CD4-positive, alpha-beta T cell treated with Interleukin-6 for 4 hours (primary cell): Measurements from ENCODE around the gene WNT4.

Experiments
- DNase-seq: peaks from one replicate; pipeline ENCODE4 v3.0.0-alpha.2; 2020; ENCODE audit warnings: mixed read lengths

Gene WNT4

DNA sequence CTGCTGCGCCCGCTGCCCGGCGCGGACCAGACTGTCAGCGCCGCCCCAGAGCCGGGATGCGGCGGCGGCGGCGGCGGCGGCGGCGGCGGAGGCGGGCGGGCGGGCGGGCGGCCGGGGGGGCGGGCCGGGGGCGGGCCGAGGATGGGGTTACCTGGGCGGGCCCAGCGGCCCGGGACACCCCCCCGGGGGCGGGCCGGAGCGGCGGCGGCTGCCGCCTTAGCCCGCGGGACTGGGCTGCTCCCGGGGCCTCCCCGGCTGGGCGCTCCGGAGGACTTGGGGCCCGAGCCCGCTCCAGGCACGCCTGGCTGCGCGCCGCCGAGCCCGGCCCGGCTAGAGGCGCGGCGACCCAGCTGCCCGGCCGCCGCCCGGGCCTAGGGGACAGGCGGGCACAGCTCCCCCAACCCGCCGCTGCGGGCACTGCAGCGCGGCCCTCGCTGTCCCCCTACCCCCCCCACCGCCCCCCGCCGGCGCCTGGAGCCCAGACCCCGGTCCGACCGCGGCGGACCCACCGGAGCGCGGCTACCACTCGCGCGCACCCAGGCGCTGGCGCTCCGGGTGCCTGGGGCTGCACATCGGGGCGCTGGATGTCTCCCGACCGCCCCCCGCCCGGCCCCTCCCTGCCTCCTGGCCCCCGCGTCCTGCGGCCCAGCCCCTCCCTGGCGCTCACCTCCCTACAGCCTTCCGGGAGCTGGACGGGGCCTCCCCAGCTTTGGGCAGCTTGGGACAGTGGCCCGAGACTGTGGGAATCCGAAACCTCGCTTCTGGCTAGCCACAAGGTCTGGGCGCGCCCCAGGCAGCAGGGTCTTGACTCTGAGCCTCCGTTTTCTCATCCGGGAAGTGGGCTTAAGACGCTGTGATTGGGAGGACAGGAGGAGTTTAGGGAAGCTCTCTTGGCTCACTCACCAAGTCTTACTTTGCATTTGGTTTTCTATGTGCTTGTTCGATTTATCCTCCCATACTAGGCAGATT lies at the start of gene WNT4:
WNT4 (minus strand) TSS at position 33 of the 969 bp plus-strand sequence. CDS start 175 bp downstream, outside the sequence.
- peak; percentile 59 for DNase-seq

DNA sequence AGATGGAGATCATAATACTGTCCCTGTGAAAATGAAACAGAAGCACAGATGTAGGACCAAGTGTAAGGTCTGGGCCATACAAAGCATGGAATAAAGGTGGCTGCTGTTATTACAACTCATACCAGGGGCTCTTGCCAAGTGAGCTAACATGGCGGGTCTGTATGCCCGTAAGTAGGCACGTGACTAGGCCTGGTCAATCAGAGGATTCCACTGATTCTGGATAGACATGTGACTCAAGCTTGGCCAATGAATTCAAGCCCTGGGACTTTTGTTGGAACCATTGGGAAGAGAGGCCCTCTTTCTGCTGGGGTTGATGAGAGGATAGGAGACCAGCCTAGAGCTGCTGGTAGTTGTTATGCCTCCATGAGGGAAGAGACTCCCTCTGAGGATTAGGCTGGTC lies 47.8 kb upstream of the WNT4 start:
- DNase-seq = no peak

DNA sequence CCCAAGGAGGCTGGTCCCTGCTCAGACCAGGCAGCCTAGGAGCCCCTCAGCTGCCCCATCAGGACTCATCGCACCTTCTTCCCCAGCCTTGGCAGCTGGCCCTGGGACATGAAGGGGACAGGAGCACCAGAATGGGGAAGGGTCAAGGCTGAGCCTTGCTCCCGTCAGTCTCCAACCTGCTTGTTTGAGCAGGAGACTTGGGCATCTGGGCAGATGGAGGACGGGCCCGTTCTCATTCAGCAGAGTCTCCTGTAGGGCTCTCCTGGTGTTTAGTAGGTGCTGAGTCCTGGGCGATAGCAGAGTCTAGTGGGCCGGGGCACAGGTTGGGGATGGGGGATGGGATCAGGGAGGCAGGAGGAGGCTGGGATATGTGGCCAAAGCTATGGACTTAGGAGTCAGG lies 47.4 kb upstream of the WNT4 start:
- no peak for DNase-seq

DNA sequence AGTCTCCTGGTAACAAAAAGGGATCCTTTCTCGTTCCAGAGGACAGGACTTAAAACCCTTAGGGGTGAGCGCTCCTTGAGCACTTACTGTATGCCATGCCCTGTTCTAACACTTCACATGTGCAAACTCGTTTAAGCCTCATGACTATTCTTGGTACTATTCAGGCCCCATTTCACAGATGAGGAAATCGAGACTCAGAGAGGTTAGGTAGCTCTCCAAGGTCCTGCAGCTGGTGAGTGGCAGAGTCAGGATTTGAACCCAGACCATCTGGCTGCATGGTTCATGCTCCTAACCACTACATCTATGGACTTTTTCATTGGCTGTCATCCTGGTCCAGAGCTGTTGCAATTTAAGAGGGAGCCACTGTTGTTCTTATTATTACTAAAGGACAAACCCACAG lies 46.7 kb upstream of the WNT4 start:
- no peak for DNase-seq

DNA sequence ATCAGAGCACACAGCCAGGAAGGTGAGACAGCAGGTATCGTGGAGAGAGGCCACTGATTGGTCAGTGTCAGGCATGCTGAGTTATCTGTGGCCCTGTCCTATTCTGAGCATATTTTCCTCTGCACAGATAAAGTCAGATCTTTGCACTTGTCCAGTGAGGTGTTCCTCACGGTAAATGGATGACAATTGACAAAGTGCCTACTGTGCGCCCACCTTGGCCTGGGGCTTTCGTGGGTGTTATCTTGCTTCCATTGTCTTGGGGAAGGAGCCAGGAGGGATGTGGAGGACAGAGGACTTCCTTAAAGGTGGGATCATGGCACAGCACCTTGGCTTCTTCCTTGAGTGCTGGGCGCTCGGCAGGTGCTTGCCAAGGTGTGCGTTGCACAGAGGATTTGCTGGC lies 46.0 kb upstream of the WNT4 start:
- no peak for DNase-seq

DNA sequence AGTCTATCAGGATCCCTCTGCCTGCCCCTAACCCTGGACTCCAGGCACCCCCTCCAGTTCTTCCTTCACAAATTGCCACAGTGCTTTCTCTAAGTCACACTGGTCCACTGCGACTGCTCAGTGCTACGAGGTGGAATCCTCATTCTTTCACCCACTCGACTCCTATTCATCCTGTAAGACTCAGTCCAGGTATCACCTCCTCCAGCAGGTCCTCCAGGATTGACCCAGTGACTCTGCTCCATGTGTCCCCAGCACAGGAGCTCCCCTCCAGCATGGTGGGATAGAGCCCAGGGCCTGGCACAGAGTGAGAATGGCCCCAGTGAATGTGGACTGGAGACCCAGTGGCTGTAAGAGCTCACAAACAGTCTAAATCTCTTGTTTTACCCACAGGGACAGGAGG lies 45.5 kb upstream of the WNT4 start:
- DNase-seq = no peak

DNA sequence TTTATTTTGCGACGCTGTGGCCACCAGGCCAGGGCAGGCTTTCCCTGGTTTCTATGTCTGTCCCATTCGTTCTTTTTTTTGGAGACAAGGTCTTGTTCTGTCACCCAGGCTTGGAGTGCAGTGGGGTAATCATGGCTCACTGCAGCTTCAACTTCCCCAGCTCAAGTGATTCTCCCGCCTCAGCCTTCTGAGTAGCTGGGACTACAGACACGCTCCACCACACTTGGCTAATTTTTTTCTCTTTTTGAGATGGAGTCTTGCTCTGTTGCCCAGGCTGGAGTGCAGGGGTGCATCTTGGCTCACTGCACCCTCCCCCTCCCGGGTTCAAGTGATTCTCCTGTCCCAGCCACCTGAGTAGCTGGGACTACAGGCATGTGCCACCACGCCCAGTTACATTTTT lies 43.4 kb upstream of the WNT4 start:
- no peak for DNase-seq

DNA sequence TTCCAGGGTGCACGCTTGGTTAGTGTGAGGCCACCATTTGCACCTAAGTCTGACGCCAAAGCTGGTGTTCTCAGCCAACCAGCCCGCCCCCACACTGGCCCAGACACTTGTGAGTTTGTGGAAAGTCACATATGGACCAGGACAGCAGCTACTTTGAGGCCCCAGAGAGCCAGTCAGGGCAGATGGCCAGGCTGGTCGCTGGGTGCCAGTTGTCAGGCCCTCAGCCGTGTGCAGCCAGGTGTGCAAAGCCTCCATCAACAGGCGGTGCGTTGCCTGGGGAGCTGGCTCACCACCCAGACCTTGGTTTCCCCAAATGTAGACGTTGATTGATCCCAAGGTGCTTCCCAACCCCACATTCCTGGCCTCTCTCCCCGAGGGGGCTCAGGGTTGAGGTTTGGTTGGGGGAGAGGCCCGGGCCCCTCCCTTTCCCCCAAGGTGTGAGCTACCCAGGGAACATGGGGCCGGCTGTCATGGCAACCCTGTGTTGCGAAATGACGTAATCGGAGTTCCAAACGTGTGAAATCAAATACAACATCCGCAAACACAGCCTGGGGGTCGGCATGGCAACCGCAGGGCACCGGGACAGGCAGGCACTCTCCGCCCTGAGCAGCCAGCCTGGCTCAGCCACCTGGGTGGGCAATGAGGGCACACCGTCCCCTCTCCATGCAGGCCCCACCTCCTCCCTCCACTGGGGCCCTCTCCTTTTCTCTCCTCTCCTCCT lies 42.2 kb upstream of the WNT4 start:
- DNase-seq = no peak

DNA sequence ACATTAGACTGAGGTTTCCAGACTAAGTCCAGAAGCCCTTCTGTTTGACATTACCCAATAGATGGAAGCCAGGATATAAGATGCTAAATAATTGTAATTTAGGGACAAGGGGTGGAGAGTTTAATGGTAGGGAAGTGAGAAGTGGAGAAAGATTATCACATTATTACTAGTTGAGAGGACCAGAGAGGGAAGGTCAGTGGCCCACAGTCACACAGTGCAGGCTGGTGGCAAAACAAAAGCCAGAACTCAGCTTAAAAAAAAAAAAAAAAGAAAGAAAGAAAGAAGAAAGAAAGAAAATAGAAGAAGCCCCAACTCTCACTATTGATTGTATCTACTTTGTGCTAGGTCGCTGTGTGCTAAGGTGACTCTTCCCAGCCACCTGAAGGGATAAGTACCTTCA lies 41.6 kb upstream of the WNT4 start:
- DNase-seq = no peak

DNA sequence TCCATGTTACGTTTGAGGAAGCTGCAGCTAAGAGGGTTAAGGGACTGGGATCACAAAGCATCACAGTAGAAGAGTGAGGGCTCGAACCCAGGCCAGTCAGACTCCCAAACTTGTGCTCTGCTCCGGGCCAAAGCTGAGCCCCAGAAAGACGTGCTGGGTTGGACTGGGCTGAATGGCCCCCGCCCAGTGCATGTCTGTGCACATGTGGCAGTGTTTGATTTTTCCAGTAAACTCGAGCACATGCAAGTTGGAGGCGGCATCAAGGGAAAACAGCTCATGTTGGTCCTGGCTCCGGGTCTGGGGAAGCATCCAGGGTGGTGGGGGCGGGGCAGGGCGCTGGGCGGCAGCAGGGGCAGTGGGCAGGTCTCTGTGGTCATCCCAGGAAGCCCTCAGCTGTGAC lies 39.8 kb upstream of the WNT4 start:
- DNase-seq = no peak

DNA sequence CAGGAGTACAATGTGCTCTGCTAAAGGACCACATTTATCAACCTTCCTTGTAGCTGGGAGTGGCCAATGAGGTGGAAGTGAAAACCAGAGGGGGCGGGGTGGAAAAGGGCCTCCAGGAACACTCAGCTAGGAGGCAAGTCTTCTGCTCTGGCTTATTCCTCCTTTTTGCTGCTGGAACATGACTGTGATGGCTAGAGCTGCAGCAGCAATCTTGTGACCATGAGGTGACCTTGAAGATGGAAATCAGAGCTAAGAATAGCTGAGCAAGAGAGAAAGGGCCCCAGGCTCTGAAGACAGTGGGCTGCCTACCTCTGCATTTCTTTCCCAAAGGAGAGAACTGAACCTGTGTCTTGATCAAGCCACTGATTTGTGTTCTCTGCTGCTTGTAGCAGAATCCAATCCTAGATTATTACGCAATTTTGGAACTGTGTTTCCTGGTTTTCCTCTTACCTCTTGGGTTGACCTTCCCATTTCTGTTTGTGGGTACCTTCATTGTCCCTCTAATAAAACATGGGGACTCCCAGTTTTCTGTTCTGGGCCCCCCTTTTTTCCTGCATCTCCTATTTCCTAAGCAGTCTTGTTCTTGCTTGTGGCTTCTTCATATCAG lies 36.4 kb upstream of the WNT4 start:
- DNase-seq = no peak

DNA sequence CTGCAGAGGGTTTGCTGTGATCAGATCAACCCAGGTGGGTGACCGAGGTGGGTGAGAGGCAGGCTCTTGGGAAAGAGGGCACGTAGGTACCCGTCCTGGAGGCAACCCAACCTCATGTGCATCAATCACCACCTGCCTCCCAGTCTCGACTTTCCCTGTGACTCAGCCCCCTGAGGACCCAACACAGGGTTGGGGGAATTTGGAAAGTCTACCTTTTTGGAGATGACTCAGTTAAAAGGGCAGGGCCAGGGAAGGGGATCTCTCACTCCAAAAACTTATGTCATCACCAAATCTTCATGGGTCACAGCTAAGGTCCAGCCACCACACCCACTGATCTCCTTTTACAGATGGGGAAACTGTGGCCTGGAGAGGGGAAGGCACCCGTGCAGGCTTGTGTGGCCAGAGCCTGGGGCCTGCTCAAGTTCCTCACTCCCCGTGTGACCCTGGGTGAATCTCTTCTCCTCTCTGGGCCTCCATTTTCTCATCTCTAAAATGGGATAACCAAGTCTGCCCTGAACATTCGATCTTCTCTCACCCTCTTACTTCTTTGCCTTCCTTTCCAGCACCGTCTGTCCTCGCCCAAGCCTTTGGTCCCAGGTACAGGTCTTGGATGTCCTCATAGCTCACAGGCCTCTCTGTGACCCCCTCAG lies 34.6 kb upstream of the WNT4 start:
- no peak for DNase-seq

DNA sequence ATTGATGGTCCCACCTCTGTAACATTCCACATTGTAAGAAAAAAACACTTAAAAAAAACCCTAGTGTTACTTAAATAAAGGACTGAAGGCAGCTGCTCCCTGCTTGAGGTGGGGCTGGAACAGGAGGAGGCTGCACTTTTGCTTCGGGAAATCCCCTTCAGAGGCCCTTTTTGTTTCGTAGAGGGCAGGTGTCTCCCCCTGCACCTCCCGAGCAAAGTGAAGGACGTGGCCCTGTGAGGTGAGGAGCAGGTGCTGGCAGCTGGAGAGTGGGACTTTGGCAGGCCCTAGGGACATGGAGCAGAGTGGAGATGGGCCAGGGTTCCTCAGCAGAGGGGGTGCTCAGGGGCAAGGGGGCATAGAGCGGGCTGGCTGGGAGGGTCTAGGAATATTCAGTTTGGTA lies 33.4 kb upstream of the WNT4 start:
- no peak for DNase-seq

DNA sequence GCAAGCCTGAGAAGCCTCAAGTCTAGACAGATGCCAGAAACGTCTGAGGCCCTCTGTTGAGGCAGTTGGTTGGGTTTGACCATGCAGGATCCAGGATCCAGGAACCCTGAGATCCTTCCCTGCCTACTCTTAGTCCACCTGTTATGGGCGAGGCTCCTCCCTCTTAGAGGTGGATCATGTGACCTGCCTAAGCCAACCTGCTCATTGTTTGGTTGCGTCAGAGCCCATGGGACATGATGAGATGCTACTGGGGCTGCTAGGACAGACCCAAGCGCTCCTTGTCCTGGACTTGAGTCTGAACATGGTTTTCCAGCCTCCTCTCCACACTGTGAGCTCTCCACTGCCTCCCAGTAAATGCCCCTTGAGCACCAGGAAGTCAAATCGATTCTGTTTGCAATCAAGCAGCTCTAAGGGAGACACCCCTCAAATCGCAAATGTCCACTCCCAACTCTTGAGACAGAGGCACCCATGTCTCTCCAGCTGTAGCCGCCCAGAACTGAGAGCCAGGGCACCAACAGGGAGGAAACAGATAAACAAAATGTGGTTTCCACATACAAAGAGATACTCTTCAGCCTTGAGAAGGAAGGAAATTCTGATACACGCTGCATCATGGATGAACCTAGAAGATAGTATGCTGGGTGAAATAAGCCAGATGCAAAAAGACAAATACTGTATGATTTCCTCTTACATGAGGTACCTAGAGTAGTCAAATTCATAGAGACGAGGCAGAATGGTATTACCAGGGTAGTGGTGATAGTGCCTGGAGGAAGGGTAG lies 31.7 kb upstream of the WNT4 start:
- DNase-seq = no peak

DNA sequence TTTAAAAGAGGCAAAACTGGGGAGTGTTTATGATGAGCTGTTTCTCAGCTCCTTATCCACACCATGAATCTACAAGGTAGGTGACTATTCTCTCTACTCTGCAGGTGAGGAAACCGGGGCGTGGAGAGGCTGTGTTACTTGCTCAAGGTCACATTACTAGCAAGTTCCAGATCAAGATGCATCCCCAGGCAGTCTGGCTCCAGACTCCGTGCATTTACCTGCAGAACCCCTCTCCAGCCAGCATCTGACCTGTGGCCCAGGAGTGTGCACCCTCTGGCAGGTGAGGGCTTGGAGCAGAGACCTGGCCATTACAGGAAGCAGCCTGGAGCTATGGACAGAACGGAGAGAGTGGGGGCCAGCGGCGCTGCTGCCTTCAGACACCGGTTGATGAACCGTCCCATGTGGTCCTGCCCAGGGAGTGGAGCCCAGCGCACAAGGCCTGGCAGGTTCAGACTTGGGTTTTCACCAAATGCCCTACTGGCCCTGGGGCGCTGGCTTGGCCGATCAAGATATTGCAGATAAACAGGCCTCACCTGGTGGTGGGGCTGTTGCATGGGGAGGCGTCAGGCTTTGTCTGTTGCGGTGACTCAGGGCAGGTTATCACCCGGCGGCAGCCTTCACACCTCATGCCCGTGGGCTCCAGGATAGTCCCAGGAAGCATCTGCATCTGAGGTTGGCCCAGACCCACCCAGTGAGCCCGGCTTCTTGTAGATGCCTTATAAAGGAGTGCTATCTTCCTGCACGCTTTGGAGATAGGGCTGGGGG lies 29.2 kb upstream of the WNT4 start:
- DNase-seq = no peak

DNA sequence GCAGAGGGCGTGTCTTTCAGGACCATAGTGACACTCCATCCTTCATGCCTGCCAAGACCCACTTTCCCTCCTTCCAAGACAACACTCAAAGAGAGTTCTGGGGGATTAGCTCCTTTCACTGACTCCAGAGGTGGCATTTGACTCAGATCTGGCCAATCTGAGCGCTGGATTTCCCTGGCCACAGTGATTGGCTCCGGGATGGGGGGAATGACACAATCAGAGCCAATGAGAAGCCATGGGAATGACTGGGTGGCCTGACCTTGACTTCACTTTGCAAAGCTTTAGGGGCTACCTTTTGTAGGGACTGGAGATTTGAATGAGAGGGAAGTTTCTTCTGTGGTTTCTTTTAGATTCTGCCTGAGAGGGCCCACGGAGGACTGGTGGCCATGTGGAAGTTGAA lies 26.9 kb upstream of the WNT4 start:
- DNase-seq = no peak

DNA sequence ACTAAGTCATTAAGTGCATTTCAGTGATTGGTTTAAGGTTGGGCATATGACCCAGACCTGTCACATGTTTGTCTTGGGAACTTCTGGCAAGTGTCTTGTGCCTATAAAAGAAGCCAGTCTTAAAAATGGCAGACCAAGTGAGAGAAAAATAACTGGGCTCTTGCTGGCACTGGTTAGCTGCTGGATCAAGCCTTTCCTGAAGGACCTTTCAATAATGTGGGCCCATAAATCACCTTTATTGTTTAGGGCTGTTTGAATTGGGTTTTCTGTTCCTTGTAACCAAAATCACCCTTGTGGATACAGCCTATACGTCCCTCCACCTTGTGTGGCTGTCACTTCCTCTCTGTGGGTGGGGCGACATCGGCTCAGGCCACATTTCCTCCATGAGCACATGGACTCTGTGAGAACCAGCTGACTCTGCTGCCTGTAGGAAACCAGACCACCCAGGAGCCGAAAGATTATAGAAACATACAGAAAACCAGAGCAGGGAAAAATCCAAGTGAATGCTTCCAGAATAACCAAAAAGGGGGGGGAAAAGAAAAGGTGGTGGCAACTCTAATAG lies 25.6 kb upstream of the WNT4 start:
- no peak for DNase-seq

DNA sequence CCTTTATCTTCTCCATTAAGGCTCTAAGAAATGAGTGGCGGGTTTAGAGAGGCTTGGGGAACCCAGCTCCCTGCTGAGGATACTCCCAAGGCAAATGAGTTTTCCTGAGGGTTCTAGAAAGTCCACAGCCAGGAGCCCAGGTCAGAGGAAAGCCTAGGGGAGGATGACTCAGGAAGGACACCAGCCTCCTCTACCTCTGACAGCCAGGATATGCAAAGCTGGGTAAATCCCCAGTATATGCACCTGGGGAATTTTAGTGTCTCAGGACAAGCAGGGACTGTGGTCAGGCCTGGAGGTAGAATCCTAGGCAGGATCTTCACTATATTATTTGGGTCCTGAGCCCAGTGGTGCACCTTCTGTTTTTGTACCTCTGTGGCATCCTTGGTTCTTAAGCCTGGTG lies 23.5 kb upstream of the WNT4 start:
- no peak for DNase-seq

DNA sequence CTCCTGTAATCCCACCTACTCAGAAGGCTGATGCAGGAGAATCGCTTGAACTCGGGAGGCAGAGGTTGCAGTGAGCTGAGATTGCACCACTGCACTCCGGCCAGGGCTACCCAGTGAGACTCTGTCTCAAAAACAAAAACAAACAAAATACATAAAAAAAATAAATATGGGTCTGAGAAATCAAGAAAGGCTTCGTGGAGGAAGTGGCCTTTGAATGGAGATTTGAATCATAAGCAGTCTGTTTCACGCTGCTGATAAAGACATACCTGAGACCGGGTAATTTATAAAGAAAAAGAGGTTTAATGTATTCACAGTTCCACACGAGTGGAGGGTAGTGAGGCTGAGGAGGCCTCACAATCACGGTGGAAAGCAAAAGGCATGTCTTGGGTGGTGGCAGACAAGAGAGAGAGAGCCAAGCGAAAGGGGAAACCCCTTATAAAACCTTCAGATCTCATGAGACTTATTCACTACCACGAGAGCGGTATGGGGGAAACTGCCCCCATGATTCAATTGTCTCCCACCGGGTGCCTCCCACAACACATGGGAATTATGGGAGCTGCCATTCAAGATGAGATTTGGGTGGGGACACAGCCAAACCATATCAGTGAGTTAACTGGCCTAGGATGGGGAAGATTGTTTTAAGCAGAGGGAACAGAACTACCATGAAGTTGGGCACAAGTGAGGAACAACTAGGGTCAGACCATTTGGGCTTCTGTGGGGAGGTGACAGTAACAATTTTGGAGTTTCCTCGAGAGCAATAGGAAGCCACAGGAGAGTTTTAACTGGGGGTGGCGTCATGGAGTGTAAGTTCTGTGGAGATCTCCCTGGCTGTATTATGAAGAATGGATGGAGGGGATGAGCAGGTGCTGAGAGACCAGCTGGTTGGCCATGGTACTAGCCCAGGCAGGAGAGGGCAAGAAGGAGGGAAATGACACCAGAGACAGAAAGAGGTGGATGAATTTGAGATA lies 22.2 kb upstream of the WNT4 start:
- no peak for DNase-seq

DNA sequence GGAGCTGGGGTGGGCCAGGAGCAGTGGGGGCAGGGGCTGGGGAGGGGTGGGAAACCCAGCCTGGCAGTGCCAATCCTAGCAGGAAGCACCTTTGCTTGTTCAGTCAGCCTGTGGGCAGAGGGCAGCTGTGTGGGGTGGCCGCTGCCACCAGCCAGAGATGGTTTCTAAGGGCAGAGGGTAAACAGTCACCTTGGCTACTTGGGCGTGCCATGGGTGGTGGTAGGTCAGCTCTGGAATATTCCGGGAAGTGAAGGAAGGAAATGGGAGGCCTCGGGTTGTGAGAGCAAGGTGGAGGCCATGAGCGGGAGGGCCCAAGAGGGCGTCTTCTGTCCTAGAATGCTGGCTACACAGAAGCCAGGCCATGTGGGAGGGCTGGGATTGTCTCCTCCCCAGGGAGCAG lies 20.7 kb upstream of the WNT4 start:
- DNase-seq = no peak
